T-helper 2 cell treated with Interferon-gamma antibody and Interleukin-4, amounts not matched to agents 100 ng/mL and 5 ng/mL, for 36 hours (primary cell): ENCODE results near the gene LCN6. TPM values are rescaled to one million over a fixed set of nuclear protein-coding genes. Genes with fewer than 3 reads are reported as not detected.
"Not testable (repeated sequence)": the region's sequence is repeated elsewhere in the genome, so short reads cannot be mapped to it uniquely, and the experiment has no call there.

ENCODE experiments used
- intact Hi-C: fragments of 100-400 bp; cut with micrococcal nuclease; formaldehyde crosslinking; loops from one replicate; pipeline ENCODE4 v1.15.1; 2023
- total RNA-seq: library from RNA; stranded (reverse); gene quantifications from 2 replicates; pipeline ENCODE4 v1.2.3, GENCODE V29; 2022

Gene LCN6
- total RNA-seq, 1 donor from 2014 or later, result not detected

DNA sequence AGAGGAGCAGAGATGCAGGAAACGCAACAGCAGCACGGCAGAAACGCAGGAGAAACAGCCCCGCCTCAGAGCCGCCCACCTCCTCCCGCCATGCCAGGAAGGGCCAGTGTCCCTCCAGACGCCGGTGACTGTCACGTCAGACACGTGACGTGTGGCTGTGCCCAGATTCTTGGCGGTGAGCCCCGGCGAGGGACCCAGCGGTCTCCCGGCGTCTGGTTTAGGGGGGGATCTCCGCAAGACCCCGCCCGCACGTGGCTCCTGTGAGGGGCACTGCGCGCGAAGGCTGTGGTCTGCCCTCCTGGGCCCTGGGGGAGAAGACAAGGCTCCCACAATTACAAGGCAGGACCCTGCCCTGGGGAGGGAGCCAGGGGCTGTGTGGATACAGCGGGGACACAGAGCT is 12.1 kb upstream of the LCN6 start:
- intact Hi-C loops, result no loop called here

DNA sequence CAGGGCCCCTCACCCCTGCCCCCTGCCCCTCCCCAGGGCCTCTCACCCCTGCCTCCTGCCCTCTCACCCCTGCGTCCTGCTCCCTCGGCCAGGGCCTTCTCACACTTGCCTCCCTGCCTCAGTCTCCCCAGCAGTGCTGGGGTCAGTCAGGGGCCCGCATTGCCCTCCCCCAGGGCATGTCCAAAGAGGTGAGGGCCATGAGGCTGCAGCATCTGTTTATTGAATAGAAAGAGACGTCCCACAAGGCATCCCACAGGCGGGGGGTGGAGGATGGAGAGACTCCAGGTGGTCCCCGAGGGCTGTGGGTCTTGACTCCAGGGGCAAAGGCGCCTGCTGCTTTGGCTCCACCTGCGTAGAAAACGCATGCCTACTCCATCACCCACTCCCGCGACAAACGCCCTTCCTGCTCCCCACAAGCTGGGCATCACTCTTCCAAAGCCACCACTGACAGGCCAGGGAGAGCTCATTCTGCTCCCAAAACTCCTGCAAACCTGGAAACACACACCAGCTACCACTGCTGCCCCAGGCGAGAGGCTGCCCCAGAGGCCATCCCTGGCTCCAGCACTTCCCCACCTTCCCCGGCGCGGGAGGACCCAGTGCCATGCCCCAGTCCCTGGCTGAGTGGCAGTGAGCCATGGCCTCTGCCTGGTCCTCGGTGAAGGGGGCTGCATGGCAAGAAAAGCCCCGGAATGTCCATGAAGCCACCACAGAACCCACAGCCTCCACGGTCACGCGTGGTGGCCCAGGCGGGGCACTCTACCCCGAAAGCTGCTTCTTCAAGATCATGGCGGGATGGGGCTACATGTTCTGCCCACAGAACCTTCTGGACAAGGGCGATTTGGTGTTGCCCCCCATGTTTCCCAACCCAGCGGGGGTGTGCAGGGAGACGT is 11.4 kb upstream of the LCN6 start:
- intact Hi-C loops, result no loop called here

DNA sequence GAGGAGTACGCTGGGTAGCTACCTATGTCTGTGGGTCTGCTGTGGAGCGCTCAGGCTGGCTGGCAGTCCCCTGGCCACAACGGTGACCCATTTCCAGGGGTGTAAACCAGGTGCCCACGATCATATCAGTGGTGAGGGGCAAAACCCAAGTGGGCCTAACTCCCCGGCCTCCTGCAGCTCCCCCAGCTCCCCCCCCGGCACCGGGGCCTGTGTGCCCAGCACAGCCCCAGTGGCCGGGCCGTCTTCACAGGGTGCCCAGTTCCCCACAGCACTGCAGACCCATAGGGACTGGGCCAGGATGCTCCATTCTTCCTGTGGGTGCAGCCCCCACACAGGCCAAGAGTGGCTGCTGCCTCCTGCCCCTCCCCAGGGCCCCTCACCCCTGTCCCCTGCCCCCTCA is 10.7 kb upstream of the LCN6 start:
- intact Hi-C loops, result no loop called here

- intact Hi-C loops, result no loop called here
Measured at GRCh38 chr9:136757751-136758140, 9.4 kb upstream of the LCN6 start.

GRCh38 chr9:136757328-136757727 is 9.0 kb upstream of the LCN6 start:
- intact Hi-C loops, result no loop called here

DNA sequence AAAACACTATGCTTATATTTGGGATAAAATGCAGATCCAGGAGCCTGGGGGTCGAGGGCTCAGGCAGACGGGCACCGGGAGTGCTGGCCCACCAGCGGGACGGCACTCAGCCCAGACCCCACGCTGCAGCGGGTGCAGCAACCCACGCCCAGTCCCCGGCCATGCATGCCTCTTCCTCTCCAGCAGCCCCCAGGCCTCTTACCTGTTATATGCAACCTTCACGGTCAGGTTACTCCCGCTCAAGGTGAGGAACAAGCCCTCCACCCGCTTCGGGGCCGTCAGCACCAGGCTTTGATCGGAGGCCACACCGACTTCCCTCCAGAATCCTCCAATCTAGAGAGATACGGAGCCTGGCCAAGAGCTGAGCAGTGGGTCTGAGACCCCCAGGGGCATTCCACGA is 8.5 kb upstream of the LCN6 start:
- intact Hi-C loops, result no loop called here

GRCh38 chr9:136756134-136756438 is 7.8 kb upstream of the LCN6 start:
- intact Hi-C loops, result no loop called here

- intact Hi-C loops, result not testable (repeated sequence)
Measured at GRCh38 chr9:136755302-136756133, 7.2 kb upstream of the LCN6 start.

- intact Hi-C loops, result no loop called here
Measured at GRCh38 chr9:136754626-136755301, 6.4 kb upstream of the LCN6 start.

- intact Hi-C loops, result no loop called here
Measured at GRCh38 chr9:136754059-136754572, 5.8 kb upstream of the LCN6 start.

DNA sequence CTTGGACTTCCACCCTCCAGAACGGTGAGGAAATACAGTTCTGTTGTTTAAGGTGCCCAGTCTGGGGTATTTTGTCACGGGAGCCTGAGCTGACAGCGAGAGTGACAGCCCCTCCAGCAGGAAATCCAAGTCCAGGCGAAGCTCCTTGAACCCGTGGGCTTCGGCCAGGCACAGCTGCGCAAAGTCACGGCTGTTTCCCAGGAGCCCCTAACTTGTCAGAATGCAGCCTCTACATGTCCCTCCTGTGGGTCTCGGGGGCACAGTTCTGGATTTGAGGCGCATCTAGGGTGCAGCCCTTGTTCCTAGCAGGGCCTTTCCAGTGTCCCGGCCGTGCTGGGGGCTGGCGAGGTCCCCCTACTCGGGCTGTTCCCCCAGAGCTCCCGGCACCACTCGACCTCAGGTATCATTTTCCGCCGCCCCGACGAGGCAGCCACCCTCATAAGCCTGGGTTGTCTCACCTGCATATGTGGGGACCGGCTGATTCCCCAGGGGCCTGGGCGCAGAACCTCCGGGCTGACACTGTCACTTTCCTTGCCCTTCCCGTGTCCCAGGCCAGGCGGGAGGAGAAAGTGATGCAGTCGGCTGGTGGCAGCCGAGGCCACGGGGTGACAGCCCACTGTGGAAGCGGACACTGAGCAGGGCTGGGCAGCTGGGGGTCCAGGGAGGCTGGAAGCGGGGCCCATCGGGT is 5.2 kb upstream of the LCN6 start:
- intact Hi-C loops, result no loop called here

DNA sequence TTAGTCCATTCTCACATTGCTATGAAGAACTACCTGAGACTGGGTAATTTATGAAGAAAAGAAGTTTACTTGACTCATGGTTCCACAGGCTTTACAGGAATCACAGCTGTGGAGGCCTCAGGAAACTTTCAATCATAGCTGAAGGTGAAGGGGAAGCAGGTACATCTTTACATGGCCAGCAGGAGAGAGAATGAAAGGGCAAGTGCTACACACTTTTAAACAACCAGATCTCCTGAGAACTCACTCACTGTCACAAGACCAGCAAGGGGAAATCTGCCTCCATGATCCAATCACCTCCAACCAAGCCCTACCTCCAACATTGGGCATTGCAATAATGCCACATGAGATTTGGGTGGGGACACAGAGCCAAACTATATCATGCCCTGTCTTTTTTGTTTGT is 3.5 kb upstream of the LCN6 start:
- intact Hi-C loops, result no loop called here

GRCh38 chr9:136751244-136751643 is 2.9 kb upstream of the LCN6 start:
- intact Hi-C loops, result no loop called here

DNA sequence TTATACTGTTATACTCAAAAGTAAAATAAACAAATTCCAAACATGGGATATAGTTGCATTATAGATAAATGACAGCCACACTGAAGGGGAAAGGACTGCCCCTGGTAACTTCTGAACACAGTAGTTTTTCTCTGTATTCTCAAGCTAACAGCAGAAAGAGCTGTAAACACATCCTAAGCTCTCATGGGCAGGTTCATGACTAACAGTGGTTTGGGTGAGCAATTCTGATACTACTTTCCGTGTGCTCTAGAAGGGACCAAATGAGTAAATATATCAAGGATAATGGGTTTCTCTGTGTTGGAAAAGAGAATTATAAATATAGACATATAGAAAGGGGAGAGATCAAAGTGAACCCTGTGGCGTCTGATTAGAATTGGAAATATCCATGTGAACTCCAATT is 2.2 kb upstream of the LCN6 start:
- intact Hi-C loops, result no loop called here

DNA sequence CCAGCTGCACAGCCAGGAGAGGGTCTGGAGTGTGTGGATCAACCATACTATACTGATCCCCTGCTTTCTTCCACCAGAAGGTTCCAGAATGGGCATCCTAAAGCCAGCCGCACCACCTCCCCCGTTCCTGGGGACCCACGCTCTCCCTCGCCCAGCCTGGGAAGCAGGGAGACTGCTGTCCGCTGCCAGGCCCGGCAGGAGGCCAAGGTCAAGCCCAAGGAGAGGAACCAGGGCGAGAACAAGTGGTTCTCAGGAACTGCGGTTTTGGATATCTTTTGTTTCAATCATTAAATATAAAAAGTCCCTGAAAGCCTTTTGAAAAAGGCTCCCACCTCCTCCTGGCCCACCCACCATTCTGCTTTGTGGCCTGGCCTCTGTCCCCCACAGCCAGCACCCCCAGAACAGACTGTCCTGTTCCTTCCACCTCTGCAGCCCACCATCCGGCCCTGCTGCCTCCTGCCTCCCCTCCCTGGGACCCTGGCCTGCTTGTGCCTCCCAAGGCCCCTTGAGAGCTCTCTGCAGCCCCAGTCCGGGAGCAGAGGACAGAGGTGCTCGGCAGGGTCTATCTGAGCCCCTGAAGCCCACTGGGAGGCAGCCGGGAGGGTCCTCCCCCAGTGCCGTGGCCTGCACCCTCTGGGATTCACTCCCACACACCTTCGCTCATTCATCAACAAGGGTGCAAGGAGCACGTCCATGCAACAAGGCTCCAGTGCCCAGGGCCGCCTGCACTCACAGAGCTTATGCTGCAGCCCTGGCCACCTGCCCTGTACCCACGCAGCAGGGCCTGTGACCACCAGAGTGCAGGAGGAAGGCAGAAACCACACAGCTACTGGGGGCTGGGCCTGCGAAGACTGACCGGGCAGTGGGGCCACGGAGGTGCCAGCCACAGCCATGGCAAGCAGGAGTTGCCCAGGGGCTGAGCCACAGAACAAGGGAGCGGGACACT is 614 bp upstream of the LCN6 start:
- intact Hi-C loops, result no loop called here

- intact Hi-C loops, result no loop called here
Measured at GRCh38 chr9:136747161-136748060, 914 bp downstream of the LCN6 start.

- intact Hi-C loops, result no loop called here
Measured at GRCh38 chr9:136746621-136747020, 1.7 kb downstream of the LCN6 start.

- intact Hi-C loops, result no loop called here
Measured at GRCh38 chr9:136746155-136746490, 2.2 kb downstream of the LCN6 start.
